PFSK-1 (cell line): ENCODE data around the gene TSFM.
A peak's percentile ranks its signal among the peaks of the same experiment; 100 is the strongest.

ENCODE experiments used
- FOXP2 ChIP-seq: optimal IDR thresholded peaks from 2 replicates; pipeline ENCODE3; 2011; ENCODE audit warnings: borderline replicate concordance, control low read depth, inconsistent platforms; ENCODE audit not compliant: insufficient read depth; ENCODE audit errors: extremely low read length, extremely low read depth
- POLR2AphosphoS5 ChIP-seq: IDR thresholded peaks from 2 replicates; pipeline ENCODE4 v1.6.1; 2012; ENCODE audit warnings: low read depth, mild to moderate bottlenecking, control low read depth, low read length, moderate library complexity
- SIN3A ChIP-seq: IDR thresholded peaks from 2 replicates; pipeline ENCODE4 v1.6.1; 2012; ENCODE audit warnings: mild to moderate bottlenecking, low read length, moderate library complexity, borderline replicate concordance; ENCODE audit not compliant: insufficient read depth
- TAF1 ChIP-seq: IDR thresholded peaks from 2 replicates; pipeline ENCODE4 v1.6.1; 2012; ENCODE audit warnings: low read length, control low read depth, borderline replicate concordance; ENCODE audit not compliant: insufficient read depth
- TF ChIP-seq, protein P1 (sequence below), 2 experiments: IDR thresholded peaks; 2 replicates each; pipeline versions ENCODE4 v1.6.1 to v1.8.0; 2011 to 2012; ENCODE audit warnings: low read depth in 2 of 2, low read length in 2 of 2, control low read depth in 1 of 2, inconsistent platforms in 1 of 2, mild to moderate bottlenecking in 1 of 2, moderate library complexity in 1 of 2; ENCODE audit not compliant: insufficient read depth in 1 of 2

The TSFM gene

DNA sequence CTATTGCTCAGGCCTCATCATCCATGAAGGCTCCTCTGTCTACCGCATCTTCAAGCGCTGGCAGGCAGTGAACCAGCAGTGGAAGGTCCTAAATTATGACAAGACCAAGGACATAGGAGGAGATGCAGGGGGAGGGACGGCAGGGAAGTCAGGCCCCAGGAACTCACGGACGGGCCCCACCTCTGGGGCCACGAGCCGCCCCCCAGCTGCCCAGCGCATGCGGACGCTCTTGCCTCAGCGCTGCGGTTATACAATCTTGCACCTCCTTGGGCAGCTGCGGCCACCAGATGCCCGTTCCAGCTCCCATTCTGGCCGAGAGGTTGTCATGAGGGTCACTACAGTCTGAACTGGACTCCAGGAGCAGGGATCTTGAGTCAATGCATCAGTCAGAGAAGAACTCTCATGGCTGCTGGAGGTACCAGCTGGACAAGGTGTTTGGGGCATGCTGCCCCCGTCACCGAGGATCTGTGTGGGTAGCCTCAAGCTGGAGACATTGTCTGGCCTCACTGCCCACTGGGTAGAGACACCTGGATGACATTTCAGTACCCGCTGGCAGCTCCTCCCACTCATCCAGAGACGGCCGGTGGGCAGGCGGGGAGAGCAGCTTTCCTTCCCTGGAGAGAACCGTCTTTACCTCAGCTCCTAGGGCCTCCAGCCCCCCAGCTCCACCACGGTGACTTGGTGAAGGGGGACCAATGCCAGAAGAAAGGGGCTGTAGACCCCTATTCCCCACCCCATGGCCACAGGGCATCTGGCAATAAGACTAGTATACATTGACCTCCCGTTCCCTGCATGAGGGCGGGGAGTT lies 23.8 kb upstream of the TSFM start:
- TF ChIP-seq POLR2AphosphoS5 (no peak), FOXP2 (no peak), TAF1 (no peak), SIN3A (no peak)
- TF ChIP-seq, protein P1, sequence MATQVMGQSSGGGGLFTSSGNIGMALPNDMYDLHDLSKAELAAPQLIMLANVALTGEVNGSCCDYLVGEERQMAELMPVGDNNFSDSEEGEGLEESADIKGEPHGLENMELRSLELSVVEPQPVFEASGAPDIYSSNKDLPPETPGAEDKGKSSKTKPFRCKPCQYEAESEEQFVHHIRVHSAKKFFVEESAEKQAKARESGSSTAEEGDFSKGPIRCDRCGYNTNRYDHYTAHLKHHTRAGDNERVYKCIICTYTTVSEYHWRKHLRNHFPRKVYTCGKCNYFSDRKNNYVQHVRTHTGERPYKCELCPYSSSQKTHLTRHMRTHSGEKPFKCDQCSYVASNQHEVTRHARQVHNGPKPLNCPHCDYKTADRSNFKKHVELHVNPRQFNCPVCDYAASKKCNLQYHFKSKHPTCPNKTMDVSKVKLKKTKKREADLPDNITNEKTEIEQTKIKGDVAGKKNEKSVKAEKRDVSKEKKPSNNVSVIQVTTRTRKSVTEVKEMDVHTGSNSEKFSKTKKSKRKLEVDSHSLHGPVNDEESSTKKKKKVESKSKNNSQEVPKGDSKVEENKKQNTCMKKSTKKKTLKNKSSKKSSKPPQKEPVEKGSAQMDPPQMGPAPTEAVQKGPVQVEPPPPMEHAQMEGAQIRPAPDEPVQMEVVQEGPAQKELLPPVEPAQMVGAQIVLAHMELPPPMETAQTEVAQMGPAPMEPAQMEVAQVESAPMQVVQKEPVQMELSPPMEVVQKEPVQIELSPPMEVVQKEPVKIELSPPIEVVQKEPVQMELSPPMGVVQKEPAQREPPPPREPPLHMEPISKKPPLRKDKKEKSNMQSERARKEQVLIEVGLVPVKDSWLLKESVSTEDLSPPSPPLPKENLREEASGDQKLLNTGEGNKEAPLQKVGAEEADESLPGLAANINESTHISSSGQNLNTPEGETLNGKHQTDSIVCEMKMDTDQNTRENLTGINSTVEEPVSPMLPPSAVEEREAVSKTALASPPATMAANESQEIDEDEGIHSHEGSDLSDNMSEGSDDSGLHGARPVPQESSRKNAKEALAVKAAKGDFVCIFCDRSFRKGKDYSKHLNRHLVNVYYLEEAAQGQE (IDR thresholded peaks at IDR 0.05; ENCODE audit: insufficient read depth in 1 of 2, low read depth in 2 of 2, low read length in 2 of 2), result no peak

DNA sequence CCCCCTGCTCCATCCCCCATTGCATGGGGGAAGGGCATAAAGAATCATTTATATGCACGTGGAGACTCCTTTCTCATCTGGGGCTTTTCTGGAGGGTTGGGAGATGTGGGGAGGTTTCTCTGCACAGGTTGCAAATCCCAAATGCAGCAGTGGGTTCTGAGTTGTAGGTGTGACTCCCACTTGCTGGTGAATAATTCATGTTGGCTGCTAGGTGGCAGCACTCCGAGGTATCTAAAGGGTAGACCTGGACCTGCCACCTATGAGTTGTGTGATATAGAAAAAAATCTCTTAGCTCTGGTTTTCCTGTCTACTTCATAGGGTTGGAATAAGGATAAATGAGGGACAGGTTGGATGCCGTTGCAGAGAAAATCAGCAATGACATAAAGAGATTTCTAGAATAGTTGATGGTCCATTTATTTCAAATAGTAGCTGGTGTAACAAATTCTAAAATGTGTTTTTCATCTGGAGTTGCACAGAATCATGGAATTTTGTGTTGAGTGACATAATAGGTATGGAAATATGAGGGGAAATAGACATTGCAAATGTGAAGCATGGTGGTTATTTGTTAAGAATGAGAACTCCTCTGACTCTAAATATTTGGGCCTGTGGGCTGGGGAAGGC lies 23.1 kb upstream of the TSFM start:
- TF ChIP-seq FOXP2 (no peak), TAF1 (no peak), SIN3A (no peak)

DNA sequence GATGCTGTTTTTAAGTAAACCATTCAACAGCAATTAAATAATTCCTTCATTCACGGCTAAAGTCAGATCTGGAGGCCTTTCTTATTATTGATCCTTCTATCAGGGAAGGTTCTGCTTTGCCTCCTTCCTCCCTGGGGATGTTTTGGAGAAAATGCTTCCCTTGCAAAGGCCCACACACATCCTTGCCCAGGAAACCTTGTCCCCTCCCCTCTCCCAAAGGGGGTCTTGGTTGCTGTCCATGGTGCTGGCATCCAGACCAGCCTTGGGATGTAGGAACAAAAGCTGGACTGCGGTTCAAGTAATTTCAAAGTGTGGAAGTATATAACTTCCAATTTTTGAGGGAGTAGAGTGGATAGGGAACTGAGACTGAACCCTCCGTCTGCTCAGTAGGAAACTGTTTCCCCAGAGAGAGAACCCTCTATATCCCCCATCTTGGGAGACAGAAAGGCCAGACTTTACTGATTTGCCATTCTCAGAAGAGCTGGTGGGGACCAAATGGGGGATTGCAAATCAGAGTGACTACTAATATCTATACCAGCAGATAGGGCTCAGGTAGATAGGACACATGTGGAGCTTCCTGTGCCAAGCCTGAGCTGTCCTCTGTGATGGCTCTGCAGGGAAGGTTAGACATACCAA lies 22.1 kb upstream of the TSFM start:
- TF ChIP-seq, protein P1 (IDR thresholded peaks at IDR 0.05; ENCODE audit: insufficient read depth in 1 of 2, low read depth in 2 of 2, low read length in 2 of 2), result peak; percentile 87 to 97
- no peak for TF ChIP-seq TAF1

DNA sequence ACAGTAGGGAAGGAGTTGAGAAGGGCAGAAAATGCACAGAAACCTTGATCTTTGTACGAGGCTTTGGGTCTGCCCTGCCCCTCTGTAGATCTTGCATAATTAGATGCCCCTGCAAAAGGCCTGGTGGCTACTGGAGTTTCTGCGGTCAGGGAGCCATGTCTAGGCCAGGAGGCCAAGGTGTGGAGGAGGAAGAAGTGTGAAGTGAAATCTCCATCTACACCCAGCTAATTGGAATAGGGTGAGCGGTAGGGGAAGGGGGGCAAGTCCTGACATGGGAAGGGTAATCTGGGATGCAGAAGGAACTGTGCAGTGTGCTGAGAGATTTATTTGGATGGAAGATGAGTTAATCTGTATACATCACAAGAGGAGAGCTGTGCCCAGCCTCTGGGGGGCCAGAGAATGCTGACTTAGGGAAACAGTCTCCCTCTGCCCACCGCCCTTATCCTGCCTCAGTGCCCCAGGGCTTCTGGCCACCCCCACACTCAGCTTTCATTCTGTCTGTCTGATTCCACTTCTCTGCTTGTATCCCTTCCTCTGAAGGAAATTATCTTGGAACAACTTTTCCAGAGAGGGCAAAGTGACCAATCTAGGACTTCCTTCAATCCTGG lies 21.1 kb upstream of the TSFM start:
- TF ChIP-seq POLR2AphosphoS5 (no peak), FOXP2 (no peak), TAF1 (no peak), SIN3A (no peak)
- TF ChIP-seq, protein P1 (IDR thresholded peaks at IDR 0.05; ENCODE audit: insufficient read depth in 1 of 2, low read depth in 2 of 2, low read length in 2 of 2), result no peak

DNA sequence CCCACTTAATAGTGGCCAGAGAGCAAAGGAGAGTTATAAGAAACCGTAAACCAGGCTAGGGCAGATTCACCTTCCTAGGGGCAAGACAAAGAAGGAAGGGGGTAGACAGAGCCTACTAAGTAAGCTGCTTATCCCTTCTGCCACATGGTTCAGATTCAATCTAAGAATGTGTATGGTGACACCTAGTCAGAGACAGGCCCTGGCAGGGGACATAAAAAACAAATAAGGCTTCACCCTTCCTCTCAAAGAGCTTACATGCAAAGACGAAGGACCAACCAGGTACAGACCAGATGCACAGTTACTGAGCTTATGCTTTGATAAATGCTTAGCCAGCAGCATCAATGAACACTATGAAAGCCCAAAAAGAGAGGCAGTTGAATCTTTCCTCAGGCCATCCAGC lies 20.1 kb upstream of the TSFM start:
- TF ChIP-seq SIN3A (no peak), TAF1 (no peak), FOXP2 (no peak), POLR2AphosphoS5 (no peak)
- TF ChIP-seq, protein P1 (IDR thresholded peaks at IDR 0.05; ENCODE audit: insufficient read depth in 1 of 2, low read depth in 2 of 2, low read length in 2 of 2), result no peak
